Activated naive CD4-positive, alpha-beta T cell treated with anti-CD3 and anti-CD28 coated beads, Interleukin-2, amount 50 U/mL, for 16 hours (primary cell): ENCODE measurements around the gene NFYC.

ENCODE experiments used
- DNase-seq: peaks from one replicate; pipeline ENCODE4 v3.0.0-alpha.2; 2020

The NFYC gene

GRCh38 chr1:40798366-40799281 lies 107.1 kb downstream of the NFYC start:
- no peak for DNase-seq

- no peak for DNase-seq
Measured at GRCh38 chr1:40799351-40799867, 107.9 kb downstream of the NFYC start.

GRCh38 chr1:40801742-40802077 lies 110.2 kb downstream of the NFYC start:
- no peak for DNase-seq

GRCh38 chr1:40802078-40802741 lies 110.7 kb downstream of the NFYC start:
- DNase-seq, result peak; percentile 84

- no peak for DNase-seq
Measured at GRCh38 chr1:40802742-40803113, 111.2 kb downstream of the NFYC start.

- DNase-seq, result no peak
Measured at GRCh38 chr1:40803447-40803846, 111.9 kb downstream of the NFYC start.

GRCh38 chr1:40803902-40804301 lies 112.4 kb downstream of the NFYC start:
- DNase-seq, result no peak

- no peak for DNase-seq
Measured at GRCh38 chr1:40806240-40806639, 114.7 kb downstream of the NFYC start.

GRCh38 chr1:40806731-40807695 lies 115.5 kb downstream of the NFYC start:
- no peak for DNase-seq

- DNase-seq, result no peak
Measured at GRCh38 chr1:40808002-40808401, 116.5 kb downstream of the NFYC start.

GRCh38 chr1:40808444-40808843 lies 116.9 kb downstream of the NFYC start:
- no peak for DNase-seq

GRCh38 chr1:40808909-40809308 lies 117.4 kb downstream of the NFYC start:
- no peak for DNase-seq

- DNase-seq, result no peak
Measured at GRCh38 chr1:40810927-40811326, 119.4 kb downstream of the NFYC start.

- no peak for DNase-seq
Measured at GRCh38 chr1:40815420-40815819, 123.9 kb downstream of the NFYC start.

GRCh38 chr1:40817791-40818263 lies 126.3 kb downstream of the NFYC start:
- DNase-seq, result no peak

- peak; percentile 88 for DNase-seq
Measured at GRCh38 chr1:40818264-40818961, 126.9 kb downstream of the NFYC start.

- DNase-seq, result no peak
Measured at GRCh38 chr1:40819101-40819500, 127.6 kb downstream of the NFYC start.

- no peak for DNase-seq
Measured at GRCh38 chr1:40820251-40820797, 128.8 kb downstream of the NFYC start.
